Testis (tissue), 2 donors: Measurements from ENCODE around the gene GATA6.
"Not testable (repeated sequence)": the region's sequence is repeated elsewhere in the genome, so short reads cannot be mapped to it uniquely, and the experiment has no call there.

ENCODE experiments used
- POLR2A ChIP-seq: fragments of 450-650 bp; IDR thresholded peaks from one replicate; pipeline ENCODE4 v1.6.1; 2017; ENCODE audit warnings: antibody characterized with exemption, mild to moderate bottlenecking, moderate library complexity
- TF ChIP-seq, protein P1 (sequence below), 3 experiments: fragments of 450-650 bp in 2 of 3; fragments of 200-600 bp in 1 of 3; sonication (generic) in 1 of 3; IDR thresholded peaks; one replicate each; pipeline ENCODE4 v1.5.1; 2016 to 2019; ENCODE audit warnings: antibody characterized with exemption in 3 of 3, mild to moderate bottlenecking in 2 of 3, moderate library complexity in 1 of 3

- TF ChIP-seq POLR2A, result not testable (repeated sequence)
- TF ChIP-seq, protein P1, sequence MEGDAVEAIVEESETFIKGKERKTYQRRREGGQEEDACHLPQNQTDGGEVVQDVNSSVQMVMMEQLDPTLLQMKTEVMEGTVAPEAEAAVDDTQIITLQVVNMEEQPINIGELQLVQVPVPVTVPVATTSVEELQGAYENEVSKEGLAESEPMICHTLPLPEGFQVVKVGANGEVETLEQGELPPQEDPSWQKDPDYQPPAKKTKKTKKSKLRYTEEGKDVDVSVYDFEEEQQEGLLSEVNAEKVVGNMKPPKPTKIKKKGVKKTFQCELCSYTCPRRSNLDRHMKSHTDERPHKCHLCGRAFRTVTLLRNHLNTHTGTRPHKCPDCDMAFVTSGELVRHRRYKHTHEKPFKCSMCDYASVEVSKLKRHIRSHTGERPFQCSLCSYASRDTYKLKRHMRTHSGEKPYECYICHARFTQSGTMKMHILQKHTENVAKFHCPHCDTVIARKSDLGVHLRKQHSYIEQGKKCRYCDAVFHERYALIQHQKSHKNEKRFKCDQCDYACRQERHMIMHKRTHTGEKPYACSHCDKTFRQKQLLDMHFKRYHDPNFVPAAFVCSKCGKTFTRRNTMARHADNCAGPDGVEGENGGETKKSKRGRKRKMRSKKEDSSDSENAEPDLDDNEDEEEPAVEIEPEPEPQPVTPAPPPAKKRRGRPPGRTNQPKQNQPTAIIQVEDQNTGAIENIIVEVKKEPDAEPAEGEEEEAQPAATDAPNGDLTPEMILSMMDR (IDR thresholded peaks at IDR 0.05), result not testable (repeated sequence)
Measured at GRCh38 chr18:22196943-22197342, 27.6 kb downstream of the GATA6 start.
